ENCODE data around the gene PTK6.
A peak's percentile ranks its signal among the peaks of the same experiment; 100 is the strongest.

PTK6 gene

DNA sequence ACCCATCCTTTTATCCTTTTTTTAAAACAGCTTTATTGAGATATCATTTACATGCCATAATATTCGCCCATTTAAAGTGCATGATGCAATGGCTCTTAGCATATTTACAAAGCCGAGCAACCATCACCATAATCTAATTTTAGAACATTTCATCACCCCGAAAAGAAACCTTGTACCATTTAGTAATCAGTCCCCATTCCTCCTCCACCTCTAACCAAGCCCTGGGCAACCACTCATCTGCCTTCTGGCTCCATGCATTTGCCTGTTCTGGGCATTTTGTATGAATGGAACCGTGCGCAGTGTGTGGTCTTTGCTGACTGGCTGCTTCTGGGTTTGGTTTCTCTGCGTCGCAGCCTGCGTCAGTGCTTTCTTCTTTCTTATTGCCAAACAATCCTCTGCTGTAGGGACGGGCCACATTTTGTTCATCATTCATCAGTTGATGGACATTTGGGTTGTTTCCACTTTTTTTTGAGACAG lies 28.1 kb downstream of the PTK6 start (continued):
- 0 out of 2 replicates have a peak, but pooled peaks have one; percentile 0 for TF ChIP-seq ZSCAN18 (tag by site-specific recombination; IDR thresholded peaks at IDR 0.05)

GRCh38 chr20:63508072-63508768 lies 29.0 kb downstream of the PTK6 start:
- Histone ChIP-seq H3K4me3 (ENCODE audit: low read depth, low read length) (no peak overlapping the region), H3K9me3 (ENCODE audit: control insufficient read depth, insufficient read depth, low read depth, low read length) (no peaks in the 10 kb centered on the region), H3K36me3 (ENCODE audit: control insufficient read depth in 2 of 2, insufficient read depth in 1 of 2, low read length in 2 of 2) (no peaks in the 10 kb centered on the region), H3K4me1 (ENCODE audit: control insufficient read depth, insufficient read depth, low read length) (no peaks in the 10 kb centered on the region), H3K27ac (ENCODE audit: extremely low read depth, low read depth, low read length) (no peak overlapping the region)
- TF ChIP-seq ZNF350 (tag by site-specific recombination; IDR thresholded peaks at IDR 0.05): no peak
- no peak for TF ChIP-seq ZSCAN18 (tag by site-specific recombination; IDR thresholded peaks at IDR 0.05)
- no peak for TF ChIP-seq ZBTB49 (tag by site-specific recombination; IDR thresholded peaks at IDR 0.05; ENCODE audit: low read depth)
- no peak for TF ChIP-seq ZNF610 (tag by site-specific recombination; IDR thresholded peaks at IDR 0.05; ENCODE audit: borderline replicate concordance)
- TF ChIP-seq, protein P1, sequence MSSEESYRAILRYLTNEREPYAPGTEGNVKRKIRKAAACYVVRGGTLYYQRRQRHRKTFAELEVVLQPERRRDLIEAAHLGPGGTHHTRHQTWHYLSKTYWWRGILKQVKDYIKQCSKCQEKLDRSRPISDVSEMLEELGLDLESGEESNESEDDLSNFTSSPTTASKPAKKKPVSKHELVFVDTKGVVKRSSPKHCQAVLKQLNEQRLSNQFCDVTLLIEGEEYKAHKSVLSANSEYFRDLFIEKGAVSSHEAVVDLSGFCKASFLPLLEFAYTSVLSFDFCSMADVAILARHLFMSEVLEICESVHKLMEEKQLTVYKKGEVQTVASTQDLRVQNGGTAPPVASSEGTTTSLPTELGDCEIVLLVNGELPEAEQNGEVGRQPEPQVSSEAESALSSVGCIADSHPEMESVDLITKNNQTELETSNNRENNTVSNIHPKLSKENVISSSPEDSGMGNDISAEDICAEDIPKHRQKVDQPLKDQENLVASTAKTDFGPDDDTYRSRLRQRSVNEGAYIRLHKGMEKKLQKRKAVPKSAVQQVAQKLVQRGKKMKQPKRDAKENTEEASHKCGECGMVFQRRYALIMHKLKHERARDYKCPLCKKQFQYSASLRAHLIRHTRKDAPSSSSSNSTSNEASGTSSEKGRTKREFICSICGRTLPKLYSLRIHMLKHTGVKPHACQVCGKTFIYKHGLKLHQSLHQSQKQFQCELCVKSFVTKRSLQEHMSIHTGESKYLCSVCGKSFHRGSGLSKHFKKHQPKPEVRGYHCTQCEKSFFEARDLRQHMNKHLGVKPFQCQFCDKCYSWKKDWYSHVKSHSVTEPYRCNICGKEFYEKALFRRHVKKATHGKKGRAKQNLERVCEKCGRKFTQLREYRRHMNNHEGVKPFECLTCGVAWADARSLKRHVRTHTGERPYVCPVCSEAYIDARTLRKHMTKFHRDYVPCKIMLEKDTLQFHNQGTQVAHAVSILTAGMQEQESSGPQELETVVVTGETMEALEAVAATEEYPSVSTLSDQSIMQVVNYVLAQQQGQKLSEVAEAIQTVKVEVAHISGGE (tag by site-specific recombination; conservative IDR thresholded peaks at IDR 0.05; ENCODE audit: low read depth): no peak
- no peak for TF ChIP-seq ZNF214 (tag by site-specific recombination; IDR thresholded peaks at IDR 0.05; ENCODE audit: borderline replicate concordance)
- no peak for TF ChIP-seq ZSCAN16 (tag by site-specific recombination; IDR thresholded peaks at IDR 0.05)
- TF ChIP-seq ZNF398 (tag by site-specific recombination; IDR thresholded peaks at IDR 0.05): no peak
- TF ChIP-seq RBAK (tag by site-specific recombination; IDR thresholded peaks at IDR 0.05): no peak
- no peak for TF ChIP-seq KLF10 (tag by site-specific recombination; IDR thresholded peaks at IDR 0.05)
- TF ChIP-seq INSM2 (tag by site-specific recombination; IDR thresholded peaks at IDR 0.05): no peak
- TF ChIP-seq ZNF354C (tag by site-specific recombination; IDR thresholded peaks at IDR 0.05; ENCODE audit: borderline replicate concordance, low read depth): no peak
- TF ChIP-seq OVOL3 (tag by site-specific recombination; IDR thresholded peaks at IDR 0.05): no peak
- no peak for TF ChIP-seq ZNF423 (tag by site-specific recombination; IDR thresholded peaks at IDR 0.05)
- ChIA-PET CTCF (interaction anchor here (0.6 to 0.8 kb wide), 3 partner anchors 11 to 326 kb away, joined by 3 to 6 read pairs (median 6); no protein-coding TSS in a partner anchor), POLR2A (interaction anchor here (0.7 kb wide), 1 partner anchor 21 kb away, joined by 3 read pairs; no protein-coding TSS in a partner anchor)

All from HEK293 (cell line).